GM12878 (cell line): ENCODE measurements around the gene SCAMP4. TPM values are rescaled to one million over a fixed set of nuclear protein-coding genes. Genes with fewer than 3 reads are reported as not detected.

Experiments
- ATAC-seq: fragments of 200-7000 bp; cut with Tn5 transposase; 3 replicates; pipeline ENCODE4 v1.9.1; 2020; ENCODE audit warnings: mild to moderate bottlenecking, moderate library complexity
- BruUV-seq: library from RNA; stranded (reverse); fragments of 400-500 nt; replicated peaks from 2 replicates; lab custom pipeline; 2021; lab: Mats Ljungman, UMichigan
- CTCF ChIA-PET: fragments of 300-600 bp; sonication (Branson Sonifier 250); formaldehyde crosslinking; extraction: SDS; loops from one replicate; lab custom pipeline; 2021; ENCODE audit warnings: inconsistent platforms; lab: Yijun Ruan, JAX
- POLR2A ChIA-PET: fragments of 350-600 bp; formaldehyde crosslinking; extraction: SDS; loops from one replicate; lab custom pipeline; 2021; ENCODE audit warnings: inconsistent platforms; lab: Charles Lee
- RAD21 ChIA-PET: fragments of 300-600 bp; sonication (Branson Sonifier 250); formaldehyde crosslinking; loops from one replicate; lab custom pipeline; 2023; ENCODE audit warnings: antibody characterized with exemption; ENCODE audit not compliant: unreplicated experiment; lab: Charles Lee
- SMC1A ChIA-PET: fragments of 300-600 bp; sonication (Branson Sonifier 250); formaldehyde crosslinking; loops from one replicate; lab custom pipeline; 2023; ENCODE audit not compliant: unreplicated experiment, uncharacterized antibody; lab: Charles Lee
- DNase-seq: peaks from one replicate; pipeline ENCODE4 v3.0.0-alpha.2; 2011; ENCODE audit warnings: low read depth, low spot score
- FAIRE-seq: peaks from 3 replicates; lab custom pipeline; 2011; peaks lifted over from hg19 to GRCh38; lab: Jason Lieb, UNC
- H2AFZ ChIP-seq: 2 replicates; pipeline ENCODE4 v1.6.0; 2011; ENCODE audit warnings: low read depth, low read length, control low read depth; ENCODE audit not compliant: control insufficient read depth
- H3K27ac ChIP-seq: 2 replicates; pipeline ENCODE4 v1.5.1; 2011; ENCODE audit warnings: control low read depth; ENCODE audit not compliant: control insufficient read depth, insufficient read depth
- H3K27me3 ChIP-seq, 2 experiments: replicated peaks in 1 of 2; 2 replicates each; pipeline versions ENCODE4 v1.6.0 to v1.6.1; 2011; ENCODE audit warnings: low read length in 1 of 2; ENCODE audit not compliant: control insufficient read depth in 2 of 2, insufficient read depth in 2 of 2
- H3K36me3 ChIP-seq, 2 experiments: 2 replicates each; pipeline ENCODE4 v1.5.1; 2011; ENCODE audit warnings: low read length in 1 of 2; ENCODE audit not compliant: control insufficient read depth in 2 of 2, insufficient read depth in 2 of 2
- H3K4me1 ChIP-seq: 2 replicates; pipeline ENCODE4 v1.6.1; 2011; ENCODE audit warnings: mild to moderate bottlenecking, low read length, moderate library complexity, mixed read lengths; ENCODE audit not compliant: control insufficient read depth, insufficient read depth
- H3K4me2 ChIP-seq: 2 replicates; pipeline ENCODE4 v1.6.0; 2011; ENCODE audit warnings: control low read depth; ENCODE audit not compliant: control insufficient read depth, insufficient read depth
- H3K4me3 ChIP-seq: fragments of 200-600 bp; sonication (generic); 2 replicates; pipeline ENCODE4 v1.5.1; 2016
- H3K79me2 ChIP-seq: 2 replicates; pipeline ENCODE4 v1.6.0; 2011; ENCODE audit warnings: low read length; ENCODE audit not compliant: control insufficient read depth, insufficient read depth
- H3K9ac ChIP-seq: 2 replicates; pipeline ENCODE4 v1.8.0; 2011; ENCODE audit warnings: low read length, control low read depth, mixed read lengths; ENCODE audit not compliant: control insufficient read depth, insufficient read depth
- H3K9me3 ChIP-seq: replicated peaks from 3 replicates; pipeline ENCODE4 v1.5.1; 2011; ENCODE audit warnings: mild to moderate bottlenecking, low read length; ENCODE audit not compliant: control insufficient read depth, insufficient read depth
- H4K20me1 ChIP-seq: 2 replicates; pipeline ENCODE4 v1.6.0; 2011; ENCODE audit not compliant: control insufficient read depth, insufficient read depth
- ATF2 ChIP-seq: IDR thresholded peaks from 2 replicates; pipeline ENCODE4 v1.6.1; 2012; ENCODE audit warnings: low read length, inconsistent platforms
- ATF3 ChIP-seq: IDR thresholded peaks from 2 replicates; pipeline ENCODE4 v1.6.1; 2011; ENCODE audit warnings: low read depth, mild to moderate bottlenecking, low read length, moderate library complexity, borderline replicate concordance; ENCODE audit errors: extremely low read depth
- CHD4 ChIP-seq: fragments of 200-600 bp; sonication (generic); IDR thresholded peaks from 2 replicates; pipeline ENCODE4 v1.6.1; 2016; ENCODE audit warnings: mild to moderate bottlenecking
- HDGF ChIP-seq: fragments of 450-650 bp; IDR thresholded peaks from 2 replicates; pipeline ENCODE4 v1.6.1; 2016; ENCODE audit warnings: antibody characterized with exemption
- KLF5 ChIP-seq: fragments of 450-650 bp; IDR thresholded peaks from 2 replicates; pipeline ENCODE4 v1.6.1; 2014; ENCODE audit warnings: mild to moderate bottlenecking; ENCODE audit not compliant: partially characterized antibody
- MYB ChIP-seq: fragments of 150-350 bp; IDR thresholded peaks from 2 replicates; pipeline ENCODE4 v1.6.1; 2014; ENCODE audit warnings: mild to moderate bottlenecking, low read depth, low read length, borderline replicate concordance
- SRF ChIP-seq, 2 experiments: IDR thresholded peaks; 2 replicates each; pipeline ENCODE4 v1.6.1; 2011; ENCODE audit warnings: low read depth in 2 of 2, low read length in 2 of 2, mild to moderate bottlenecking in 1 of 2, moderate library complexity in 1 of 2
- STAT3 ChIP-seq: IDR thresholded peaks from 2 replicates; pipeline ENCODE4 v1.6.1; 2011; ENCODE audit warnings: low read depth, low read length, improper control_type of control experiment
- ZZZ3 ChIP-seq: IDR thresholded peaks from 2 replicates; pipeline ENCODE4 v1.6.1; 2011; ENCODE audit warnings: low read depth; ENCODE audit not compliant: control insufficient read depth, insufficient read length
- WGBS: methylation state at CpG from one replicate; pipeline ENCODE4 v1.1.6; 2016; ENCODE audit warnings: low lambda C conversion rate; ENCODE audit not compliant: insufficient replicate concordance, insufficient coverage; ENCODE audit errors: missing lambda C conversion rate; 5-methylcytosine and 5-hydroxymethylcytosine counted together
- in situ Hi-C: fragments of 300-500 bp; cut with MboI; formaldehyde crosslinking; loops from 9 replicates; pipeline ENCODE4 v1.14.3; 2018; ENCODE audit warnings: mixed read lengths
- intact Hi-C: fragments of 100-400 bp; cut with micrococcal nuclease; formaldehyde crosslinking; loops from one replicate; pipeline ENCODE4 v1.14.2; 2022; ENCODE audit not compliant: unreplicated experiment
- polyA plus RNA-seq, 11 experiments: library from polyadenylated mRNA; depleted of rRNA in 4 of 11; unstranded in 6 of 11; stranded (reverse) in 5 of 11; fragments of >200 nt; fragmentation: Nextera tagmentation in 4 of 11; fragmentation: Illumina TruSeq in 1 of 11; extraction: Ambion mirVana in 4 of 11; extraction: Trizol in 1 of 11; gene quantifications; 1 replicate in 1 of 11; 2 replicates in 10 of 11; pipeline versions ENCODE4 v1.2.1 to v1.2.3, GENCODE V29; 2011 to 2016; ENCODE audit warnings: inconsistent platforms in 2 of 11, missing spikeins in 2 of 11, low read depth in 1 of 11
- total RNA-seq, 4 experiments: library from RNA; depleted of rRNA in 3 of 4; stranded (reverse); fragments of >200 nt in 3 of 4; fragmentation: Illumina TruSeq in 1 of 4; extraction: Trizol in 1 of 4; gene quantifications; 2 replicates each; pipeline versions ENCODE4 v1.2.1 to v1.2.3, GENCODE V29; 2013 to 2021
- TF ChIP-seq, protein P1 (sequence below): fragments of 450-650 bp; IDR thresholded peaks from 2 replicates; pipeline ENCODE4 v1.6.1; 2014; ENCODE audit warnings: mild to moderate bottlenecking
- TF ChIP-seq, protein P2 (sequence below): IDR thresholded peaks from 2 replicates; pipeline ENCODE4 v1.6.1; 2012; ENCODE audit warnings: low read depth, low read length, improper control_type of control experiment
- TF ChIP-seq, protein P3 (sequence below): fragments of 450-650 bp; IDR thresholded peaks from 2 replicates; pipeline ENCODE4 v1.6.1; 2016; ENCODE audit warnings: mild to moderate bottlenecking, moderate library complexity, borderline replicate concordance
- TF ChIP-seq, protein P4 (sequence below): fragments of 450-650 bp; formaldehyde crosslinking; IDR thresholded peaks from 2 replicates; pipeline ENCODE4 v1.4.0; 2020; ENCODE audit warnings: mild to moderate bottlenecking, moderate library complexity

The SCAMP4 gene
- total and polyA plus RNA-seq, 10 of the 15 experiments (the other 5 are each of a cell fraction or from before 2014, with no cell fraction given) = 0.63 to 34.7 (median 12.8) TPM

GRCh38 chr19:1867349-1867724 is 37.9 kb upstream of the SCAMP4 start:
- H3K36me3 ChIP-seq = peaks cover 0 to 5% of the 10 kb centered on the region in 2 experiments; a peak in 3 of 4 replicates
- H4K20me1 ChIP-seq = no peaks in the 10 kb centered on the region
- DNase-seq = no peak
- ChIA-PET SMC1A (no interaction called here), POLR2A (interaction anchor here (0.6 kb wide), 1 partner anchor 79 kb away, joined by 3 read pairs; no protein-coding TSS in a partner anchor), RAD21 (no interaction called here), CTCF (interaction anchor here (1.1 to 1.7 kb wide), 2 partner anchors 18 to 63 kb away, joined by 3 to 4 read pairs; partner anchors contain the start of gene ABHD17A)
- no peaks in the 10 kb centered on the region for H3K9me3 ChIP-seq
- FAIRE-seq = no peak
- H3K27ac ChIP-seq = no peak overlapping the region
- no TSS peak for BruUV-seq
- H3K4me1 ChIP-seq = peaks cover 5% of the 10 kb centered on the region; the same call in 1 of the 2 replicates
- in situ Hi-C loops (loop anchor here (25.0 kb wide), 1 partner anchor 1495 kb away; the partner anchor contains the start of gene NFIC), intact Hi-C loops (no loop called here)
- TF ChIP-seq, protein P1, sequence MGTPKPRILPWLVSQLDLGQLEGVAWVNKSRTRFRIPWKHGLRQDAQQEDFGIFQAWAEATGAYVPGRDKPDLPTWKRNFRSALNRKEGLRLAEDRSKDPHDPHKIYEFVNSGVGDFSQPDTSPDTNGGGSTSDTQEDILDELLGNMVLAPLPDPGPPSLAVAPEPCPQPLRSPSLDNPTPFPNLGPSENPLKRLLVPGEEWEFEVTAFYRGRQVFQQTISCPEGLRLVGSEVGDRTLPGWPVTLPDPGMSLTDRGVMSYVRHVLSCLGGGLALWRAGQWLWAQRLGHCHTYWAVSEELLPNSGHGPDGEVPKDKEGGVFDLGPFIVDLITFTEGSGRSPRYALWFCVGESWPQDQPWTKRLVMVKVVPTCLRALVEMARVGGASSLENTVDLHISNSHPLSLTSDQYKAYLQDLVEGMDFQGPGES = no peak
- TF ChIP-seq KLF5 (no peak), ATF2 (no peak), STAT3 (no peak), MYB (no peak), ZZZ3 (no peak), SRF (IDR thresholded peaks at IDR 0.05; ENCODE audit: low read depth in 2 of 2, low read length in 2 of 2) (no peak), CHD4 (no peak), ATF3 (no peak), HDGF (no peak)
- TF ChIP-seq, protein P2, sequence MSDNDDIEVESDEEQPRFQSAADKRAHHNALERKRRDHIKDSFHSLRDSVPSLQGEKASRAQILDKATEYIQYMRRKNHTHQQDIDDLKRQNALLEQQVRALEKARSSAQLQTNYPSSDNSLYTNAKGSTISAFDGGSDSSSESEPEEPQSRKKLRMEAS = no peak
- TF ChIP-seq, protein P3, sequence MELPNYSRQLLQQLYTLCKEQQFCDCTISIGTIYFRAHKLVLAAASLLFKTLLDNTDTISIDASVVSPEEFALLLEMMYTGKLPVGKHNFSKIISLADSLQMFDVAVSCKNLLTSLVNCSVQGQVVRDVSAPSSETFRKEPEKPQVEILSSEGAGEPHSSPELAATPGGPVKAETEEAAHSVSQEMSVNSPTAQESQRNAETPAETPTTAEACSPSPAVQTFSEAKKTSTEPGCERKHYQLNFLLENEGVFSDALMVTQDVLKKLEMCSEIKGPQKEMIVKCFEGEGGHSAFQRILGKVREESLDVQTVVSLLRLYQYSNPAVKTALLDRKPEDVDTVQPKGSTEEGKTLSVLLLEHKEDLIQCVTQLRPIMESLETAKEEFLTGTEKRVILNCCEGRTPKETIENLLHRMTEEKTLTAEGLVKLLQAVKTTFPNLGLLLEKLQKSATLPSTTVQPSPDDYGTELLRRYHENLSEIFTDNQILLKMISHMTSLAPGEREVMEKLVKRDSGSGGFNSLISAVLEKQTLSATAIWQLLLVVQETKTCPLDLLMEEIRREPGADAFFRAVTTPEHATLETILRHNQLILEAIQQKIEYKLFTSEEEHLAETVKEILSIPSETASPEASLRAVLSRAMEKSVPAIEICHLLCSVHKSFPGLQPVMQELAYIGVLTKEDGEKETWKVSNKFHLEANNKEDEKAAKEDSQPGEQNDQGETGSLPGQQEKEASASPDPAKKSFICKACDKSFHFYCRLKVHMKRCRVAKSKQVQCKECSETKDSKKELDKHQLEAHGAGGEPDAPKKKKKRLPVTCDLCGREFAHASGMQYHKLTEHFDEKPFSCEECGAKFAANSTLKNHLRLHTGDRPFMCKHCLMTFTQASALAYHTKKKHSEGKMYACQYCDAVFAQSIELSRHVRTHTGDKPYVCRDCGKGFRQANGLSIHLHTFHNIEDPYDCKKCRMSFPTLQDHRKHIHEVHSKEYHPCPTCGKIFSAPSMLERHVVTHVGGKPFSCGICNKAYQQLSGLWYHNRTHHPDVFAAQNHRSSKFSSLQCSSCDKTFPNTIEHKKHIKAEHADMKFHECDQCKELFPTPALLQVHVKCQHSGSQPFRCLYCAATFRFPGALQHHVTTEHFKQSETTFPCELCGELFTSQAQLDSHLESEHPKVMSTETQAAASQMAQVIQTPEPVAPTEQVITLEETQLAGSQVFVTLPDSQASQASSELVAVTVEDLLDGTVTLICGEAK = no peak
- TF ChIP-seq, protein P4, sequence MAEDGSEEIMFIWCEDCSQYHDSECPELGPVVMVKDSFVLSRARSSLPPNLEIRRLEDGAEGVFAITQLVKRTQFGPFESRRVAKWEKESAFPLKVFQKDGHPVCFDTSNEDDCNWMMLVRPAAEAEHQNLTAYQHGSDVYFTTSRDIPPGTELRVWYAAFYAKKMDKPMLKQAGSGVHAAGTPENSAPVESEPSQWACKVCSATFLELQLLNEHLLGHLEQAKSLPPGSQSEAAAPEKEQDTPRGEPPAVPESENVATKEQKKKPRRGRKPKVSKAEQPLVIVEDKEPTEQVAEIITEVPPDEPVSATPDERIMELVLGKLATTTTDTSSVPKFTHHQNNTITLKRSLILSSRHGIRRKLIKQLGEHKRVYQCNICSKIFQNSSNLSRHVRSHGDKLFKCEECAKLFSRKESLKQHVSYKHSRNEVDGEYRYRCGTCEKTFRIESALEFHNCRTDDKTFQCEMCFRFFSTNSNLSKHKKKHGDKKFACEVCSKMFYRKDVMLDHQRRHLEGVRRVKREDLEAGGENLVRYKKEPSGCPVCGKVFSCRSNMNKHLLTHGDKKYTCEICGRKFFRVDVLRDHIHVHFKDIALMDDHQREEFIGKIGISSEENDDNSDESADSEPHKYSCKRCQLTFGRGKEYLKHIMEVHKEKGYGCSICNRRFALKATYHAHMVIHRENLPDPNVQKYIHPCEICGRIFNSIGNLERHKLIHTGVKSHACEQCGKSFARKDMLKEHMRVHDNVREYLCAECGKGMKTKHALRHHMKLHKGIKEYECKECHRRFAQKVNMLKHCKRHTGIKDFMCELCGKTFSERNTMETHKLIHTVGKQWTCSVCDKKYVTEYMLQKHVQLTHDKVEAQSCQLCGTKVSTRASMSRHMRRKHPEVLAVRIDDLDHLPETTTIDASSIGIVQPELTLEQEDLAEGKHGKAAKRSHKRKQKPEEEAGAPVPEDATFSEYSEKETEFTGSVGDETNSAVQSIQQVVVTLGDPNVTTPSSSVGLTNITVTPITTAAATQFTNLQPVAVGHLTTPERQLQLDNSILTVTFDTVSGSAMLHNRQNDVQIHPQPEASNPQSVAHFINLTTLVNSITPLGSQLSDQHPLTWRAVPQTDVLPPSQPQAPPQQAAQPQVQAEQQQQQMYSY (CRISPR knock-in tag) = no peak
- no peak for ATAC-seq
- no peak overlapping the region for H3K9ac ChIP-seq
- 97% methylated on average over 9 of the region's 9 CpGs for WGBS
- H3K4me2 ChIP-seq = no peak overlapping the region
- H2AFZ ChIP-seq = no peak overlapping the region
- H3K4me3 ChIP-seq = no peak overlapping the region
- H3K27me3 ChIP-seq = no peaks in the 10 kb centered on the region
- H3K79me2 ChIP-seq = peaks cover 14% of the 10 kb centered on the region
